Right lobe of liver (tissue), 4 donors: Measurements from ENCODE around the gene KCNJ6.

Source experiments
- CTCF ChIP-seq, 4 donors: fragments of 200-600 bp in 3 of 4; fragments of 450-650 bp in 1 of 4; IDR thresholded peaks; one replicate each; pipeline versions ENCODE4 v1.5.1 to v1.8.0; 2016 to 2022; ENCODE audit warnings: antibody characterized with exemption in 4 of 4, mild to moderate bottlenecking in 2 of 4
- POLR2A ChIP-seq: fragments of 450-650 bp; IDR thresholded peaks from one replicate; pipeline ENCODE4 v1.6.1; 2017; ENCODE audit warnings: antibody characterized with exemption, mild to moderate bottlenecking
- donor health status: DM: no; HTN: no; CAD: no.
- donor health status: DM: no; HTN: no; CAD: no.
- donor health status: DM: no; HTN: yes; CAD: no.

DNA sequence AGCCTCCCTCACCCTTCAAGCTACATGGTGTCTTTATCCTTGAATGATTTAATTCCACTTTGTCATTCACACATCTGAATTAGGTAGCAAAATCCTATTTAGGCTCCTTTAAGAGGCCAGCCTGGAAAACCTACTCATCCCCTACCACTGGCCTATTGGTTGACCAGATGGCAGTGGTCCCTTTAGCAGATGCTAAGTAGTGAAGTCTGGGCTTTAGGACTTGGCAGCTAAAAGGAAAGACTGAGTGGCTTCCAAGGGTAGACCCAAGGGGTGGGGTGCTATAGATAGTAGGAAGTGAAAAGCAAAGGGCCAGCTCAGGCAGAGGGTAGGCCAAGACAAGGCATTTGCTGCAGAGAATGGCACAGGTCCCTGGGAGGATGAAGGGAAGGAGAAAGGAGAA is 46.6 kb downstream of the KCNJ6 start:
- TF ChIP-seq CTCF (IDR thresholded peaks at IDR 0.05), result no peak
- TF ChIP-seq POLR2A, result no peak
